Stimulated activated CD8-positive, alpha-beta memory T cell treated with anti-CD3 and anti-CD28 coated beads, Interleukin-15, amount 100 ng/mL, for 1 hour (primary cell): ENCODE results near the gene DENND1A.
"Not testable (repeated sequence)": the region's sequence is repeated elsewhere in the genome, so short reads cannot be mapped to it uniquely, and the experiment has no call there.

Experiments used
- DNase-seq: peaks from one replicate; pipeline ENCODE4 v3.0.0-alpha.2; 2020; ENCODE audit warnings: low read depth

Gene DENND1A

GRCh38 chr9:123411636-123412035, 518.3 kb downstream of the DENND1A start:
- no peak for DNase-seq

- no peak for DNase-seq
Observed at GRCh38 chr9:123411191-123411590, 518.7 kb downstream of the DENND1A start.

GRCh38 chr9:123410281-123410910, 519.5 kb downstream of the DENND1A start:
- no peak for DNase-seq

- DNase-seq, result no peak
Observed at GRCh38 chr9:123408313-123409262, 521.3 kb downstream of the DENND1A start.

- DNase-seq, result no peak
Observed at GRCh38 chr9:123407217-123407851, 522.6 kb downstream of the DENND1A start.

GRCh38 chr9:123406691-123407216, 523.2 kb downstream of the DENND1A start:
- DNase-seq, result no peak

- DNase-seq, result no peak
Observed at GRCh38 chr9:123406016-123406415, 523.9 kb downstream of the DENND1A start.

- DNase-seq, result no peak
Observed at GRCh38 chr9:123402981-123403509, 526.9 kb downstream of the DENND1A start.

GRCh38 chr9:123401879-123402513, 527.9 kb downstream of the DENND1A start:
- DNase-seq, result no peak

GRCh38 chr9:123400926-123401503, 528.9 kb downstream of the DENND1A start:
- DNase-seq, result no peak

- DNase-seq, result no peak
Observed at GRCh38 chr9:123399803-123400378, 530.0 kb downstream of the DENND1A start.

- DNase-seq, result not testable (repeated sequence)
Observed at GRCh38 chr9:123398938-123399337, 531.0 kb downstream of the DENND1A start.

GRCh38 chr9:123397975-123398374, 532.0 kb downstream of the DENND1A start:
- DNase-seq, result no peak

GRCh38 chr9:123395689-123396511, 534.0 kb downstream of the DENND1A start:
- DNase-seq, result no peak

- no peak for DNase-seq
Observed at GRCh38 chr9:123395276-123395688, 534.6 kb downstream of the DENND1A start.

- no peak for DNase-seq
Observed at GRCh38 chr9:123394291-123395235, 535.4 kb downstream of the DENND1A start.

GRCh38 chr9:123392802-123393201, 537.1 kb downstream of the DENND1A start:
- no peak for DNase-seq

- DNase-seq, result no peak
Observed at GRCh38 chr9:123391946-123392345, 538.0 kb downstream of the DENND1A start.

GRCh38 chr9:123391233-123391632, 538.7 kb downstream of the DENND1A start:
- no peak for DNase-seq
